ENCODE data around the gene PTPRN2.

The PTPRN2 gene

GRCh38 chr7:158098125-158099030, 489.2 kb downstream of the PTPRN2 start:
- TF ChIP-seq CTCF (IDR thresholded peaks at IDR 0.05; ENCODE audit: low read depth, low read length, missing control alignments) = no peak
- H3K4me3 ChIP-seq (ENCODE audit: low read depth, low read length) = no peak overlapping the region
- no peak for DNase-seq (ENCODE audit: low read depth)

GRCh38 chr7:158097453-158098124, 490.0 kb downstream of the PTPRN2 start:
- TF ChIP-seq CTCF (IDR thresholded peaks at IDR 0.05; ENCODE audit: low read depth, low read length, missing control alignments) = no peak
- DNase-seq (ENCODE audit: low read depth) = no peak
- no peak overlapping the region for H3K4me3 ChIP-seq (ENCODE audit: low read depth, low read length)

- no peak for DNase-seq (ENCODE audit: low read depth)
- H3K4me3 ChIP-seq (ENCODE audit: low read depth, low read length) = no peak overlapping the region
- no peak for TF ChIP-seq CTCF (IDR thresholded peaks at IDR 0.05; ENCODE audit: low read depth, low read length, missing control alignments)
Observed at GRCh38 chr7:158097106-158097452, 490.5 kb downstream of the PTPRN2 start.

- no peak overlapping the region for H3K4me3 ChIP-seq (ENCODE audit: low read depth, low read length)
- TF ChIP-seq CTCF (IDR thresholded peaks at IDR 0.05; ENCODE audit: low read depth, low read length, missing control alignments) = no peak
- DNase-seq (ENCODE audit: low read depth) = no peak
Observed at GRCh38 chr7:158096582-158096981, 491.0 kb downstream of the PTPRN2 start.

GRCh38 chr7:158094671-158095226, 492.9 kb downstream of the PTPRN2 start:
- TF ChIP-seq CTCF (IDR thresholded peaks at IDR 0.05; ENCODE audit: low read depth, low read length, missing control alignments) = no peak
- no peak for DNase-seq (ENCODE audit: low read depth)

GRCh38 chr7:158094046-158094445, 493.6 kb downstream of the PTPRN2 start:
- H3K4me3 ChIP-seq (ENCODE audit: low read depth, low read length) = no peak overlapping the region
- DNase-seq (ENCODE audit: low read depth) = no peak
- no peak for TF ChIP-seq CTCF (IDR thresholded peaks at IDR 0.05; ENCODE audit: low read depth, low read length, missing control alignments)

More at GRCh38 chr7:158094671-158095226, 492.9 kb downstream of the PTPRN2 start:
- no peak overlapping the region for H3K4me3 ChIP-seq (ENCODE audit: low read depth, low read length)
